Memory B cell (primary cell): Measurements from ENCODE around the gene C1orf232.

Source experiments
- ATAC-seq: fragments of 150-1000 bp; cut with Tn5 transposase; 2 replicates; pipeline ENCODE4 v1.10.0; 2021; ENCODE audit warnings: low read depth, mild to moderate bottlenecking, moderate library complexity
- DNase-seq, 2 donors: peaks; one replicate each; pipeline ENCODE4 v3.0.0; 2022; ENCODE audit warnings: low spot score in 2 of 2
- H3K27ac Mint-ChIP-seq: one replicate; pipeline ENCODE4 v1.8.0; 2022; ENCODE audit warnings: mild to moderate bottlenecking, moderate library complexity, mixed read lengths
- H3K27me3 Mint-ChIP-seq: one replicate; pipeline ENCODE4 v1.8.0; 2022; ENCODE audit warnings: mixed read lengths
- H3K36me3 Mint-ChIP-seq: one replicate; pipeline ENCODE4 v1.8.0; 2022; ENCODE audit warnings: mild to moderate bottlenecking, mixed read lengths
- H3K4me1 Mint-ChIP-seq: one replicate; pipeline ENCODE4 v1.8.0; 2022; ENCODE audit warnings: mixed read lengths
- H3K4me3 Mint-ChIP-seq: one replicate; pipeline ENCODE4 v1.8.0; 2022; ENCODE audit warnings: mild to moderate bottlenecking, moderate library complexity, mixed read lengths
- H3K9me3 Mint-ChIP-seq: one replicate; pipeline ENCODE4 v1.8.0; 2022; ENCODE audit warnings: mixed read lengths

Gene C1orf232

GRCh38 chr1:26168410-26169197 lies at the start of gene C1orf232:
TSS of gene C1orf232 (minus strand) at chr1:26168963. CDS start at chr1:26168499, 464 bp downstream.
- no peak for DNase-seq
- no peaks in the 10 kb centered on the region for H3K36me3 Mint-ChIP-seq
- peak within 1 kb of the TSS; percentile 95 for H3K4me3 Mint-ChIP-seq
- H3K27me3 Mint-ChIP-seq = peaks cover 5% of the 10 kb centered on the region
- ATAC-seq = no peak
- no peaks in the 10 kb centered on the region for H3K9me3 Mint-ChIP-seq
- peaks cover 19% of the 10 kb centered on the region for H3K4me1 Mint-ChIP-seq
- H3K27ac Mint-ChIP-seq = peak within 1 kb of the TSS; percentile 94

- H3K4me3 Mint-ChIP-seq = no peak overlapping the region
- H3K9me3 Mint-ChIP-seq = no peaks in the 10 kb centered on the region
- no peak overlapping the region for H3K27ac Mint-ChIP-seq
- DNase-seq (no peak), ATAC-seq (no peak)
- no peaks in the 10 kb centered on the region for H3K4me1 Mint-ChIP-seq
- no peaks in the 10 kb centered on the region for H3K36me3 Mint-ChIP-seq
- H3K27me3 Mint-ChIP-seq = peaks cover 4% of the 10 kb centered on the region
These were observed 46.5 kb upstream of the C1orf232 start for GRCh38 chr1:26215246-26215645.

DNA sequence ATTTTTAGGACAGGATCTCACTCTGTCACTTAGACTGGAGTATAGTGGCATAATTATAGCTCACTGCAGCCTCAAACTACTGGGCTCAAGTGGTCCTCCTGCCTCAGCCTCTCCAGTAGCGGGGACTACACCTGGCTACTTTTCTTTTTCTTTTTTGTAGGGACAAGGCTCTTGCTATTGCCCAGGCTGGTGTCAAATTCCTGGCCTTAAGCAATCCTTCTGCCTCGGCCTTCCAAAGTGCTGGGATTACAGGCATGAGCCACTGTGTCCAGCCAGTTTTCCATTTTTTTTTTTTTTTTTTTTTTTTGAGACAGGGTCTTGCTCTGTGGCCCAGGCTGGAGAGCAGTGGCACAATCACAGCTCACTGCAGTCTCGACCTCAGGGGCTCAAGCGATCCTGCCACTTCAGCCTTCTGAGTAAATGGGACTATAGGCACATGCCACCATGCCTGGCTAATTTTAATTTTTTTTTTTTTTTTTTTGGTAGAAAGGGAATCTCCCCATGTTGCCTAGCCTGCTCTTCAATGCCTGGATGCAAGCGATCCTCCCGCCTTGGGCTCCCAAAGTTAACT lies 44.7 kb upstream of the C1orf232 start:
- H3K27me3 Mint-ChIP-seq = peaks cover 5% of the 10 kb centered on the region
- no peaks in the 10 kb centered on the region for H3K4me1 Mint-ChIP-seq
- H3K9me3 Mint-ChIP-seq = no peaks in the 10 kb centered on the region
- no peak overlapping the region for H3K27ac Mint-ChIP-seq
- DNase-seq = no peak
- ATAC-seq = no peak
- H3K4me3 Mint-ChIP-seq = no peak overlapping the region
- no peaks in the 10 kb centered on the region for H3K36me3 Mint-ChIP-seq

GRCh38 chr1:26212726-26213125 lies 44.0 kb upstream of the C1orf232 start:
- no peaks in the 10 kb centered on the region for H3K9me3 Mint-ChIP-seq
- H3K27me3 Mint-ChIP-seq = peaks cover 5% of the 10 kb centered on the region
- DNase-seq (no peak), ATAC-seq (no peak)
- H3K36me3 Mint-ChIP-seq = no peaks in the 10 kb centered on the region
- H3K27ac Mint-ChIP-seq = no peak overlapping the region
- H3K4me1 Mint-ChIP-seq = no peaks in the 10 kb centered on the region
- no peak overlapping the region for H3K4me3 Mint-ChIP-seq

- ATAC-seq (no peak), DNase-seq (no peak)
- Mint-ChIP-seq H3K36me3 (no peaks in the 10 kb centered on the region), H3K4me1 (no peaks in the 10 kb centered on the region), H3K27me3 (peaks cover 4% of the 10 kb centered on the region), H3K9me3 (no peaks in the 10 kb centered on the region), H3K27ac (no peak overlapping the region), H3K4me3 (no peak overlapping the region)
These were observed 41.5 kb upstream of the C1orf232 start for GRCh38 chr1:26210147-26210870.

DNA sequence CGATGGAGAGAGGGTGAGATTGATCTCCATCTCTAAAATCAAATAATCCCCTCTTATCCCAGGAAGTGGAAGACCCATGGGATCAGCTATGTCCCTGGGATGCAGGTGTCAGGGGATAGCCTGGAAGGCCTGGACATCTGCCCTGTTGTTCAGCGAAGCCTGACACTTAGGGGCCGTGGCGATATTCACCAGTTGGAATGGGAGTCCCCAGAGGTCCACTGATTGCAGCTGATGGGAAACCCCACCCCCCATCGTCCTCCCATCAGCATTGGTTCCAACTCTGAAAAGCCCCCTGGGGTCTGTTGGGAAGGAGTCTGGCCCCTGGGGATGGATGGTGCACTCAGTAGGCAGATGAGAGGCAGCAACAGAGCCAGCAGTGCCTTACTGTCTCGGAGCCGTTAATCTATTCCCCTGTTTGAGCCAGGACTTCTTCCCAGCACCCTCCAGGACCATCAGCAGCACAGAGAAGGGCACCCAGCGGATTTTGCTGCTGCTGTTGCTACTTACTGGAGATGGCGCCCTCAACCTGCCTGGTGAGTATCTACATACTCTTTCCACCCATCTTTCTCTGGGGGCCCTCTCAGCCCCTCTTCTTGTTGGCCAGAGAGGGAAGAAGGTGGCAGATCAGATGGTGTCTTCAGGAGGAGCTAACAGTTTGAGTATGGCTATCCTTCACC lies 35.0 kb upstream of the C1orf232 start:
- no peaks in the 10 kb centered on the region for H3K36me3 Mint-ChIP-seq
- ATAC-seq = no peak
- no peak overlapping the region for H3K4me3 Mint-ChIP-seq
- DNase-seq = no peak
- H3K4me1 Mint-ChIP-seq = peaks cover 2% of the 10 kb centered on the region
- H3K27ac Mint-ChIP-seq = no peak overlapping the region
- no peaks in the 10 kb centered on the region for H3K9me3 Mint-ChIP-seq
- H3K27me3 Mint-ChIP-seq = peaks cover 7% of the 10 kb centered on the region

- no peak overlapping the region for H3K4me3 Mint-ChIP-seq
- H3K4me1 Mint-ChIP-seq = peaks cover 2% of the 10 kb centered on the region
These were observed 31.6 kb upstream of the C1orf232 start for GRCh38 chr1:26200413-26200812.

GRCh38 chr1:26197813-26198212 lies 29.1 kb upstream of the C1orf232 start:
- DNase-seq = no peak
- Mint-ChIP-seq H3K27ac (no peak overlapping the region), H3K4me3 (no peak overlapping the region), H3K4me1 (peaks cover 2% of the 10 kb centered on the region), H3K9me3 (no peaks in the 10 kb centered on the region), H3K36me3 (no peaks in the 10 kb centered on the region), H3K27me3 (peaks cover 10% of the 10 kb centered on the region)
- no peak for ATAC-seq

More at GRCh38 chr1:26200413-26200812, 31.6 kb upstream of the C1orf232 start:
- Mint-ChIP-seq H3K36me3 (no peaks in the 10 kb centered on the region), H3K27me3 (peaks cover 9% of the 10 kb centered on the region), H3K27ac (no peak overlapping the region), H3K9me3 (no peaks in the 10 kb centered on the region)
- no peak for DNase-seq
- ATAC-seq = no peak

DNA sequence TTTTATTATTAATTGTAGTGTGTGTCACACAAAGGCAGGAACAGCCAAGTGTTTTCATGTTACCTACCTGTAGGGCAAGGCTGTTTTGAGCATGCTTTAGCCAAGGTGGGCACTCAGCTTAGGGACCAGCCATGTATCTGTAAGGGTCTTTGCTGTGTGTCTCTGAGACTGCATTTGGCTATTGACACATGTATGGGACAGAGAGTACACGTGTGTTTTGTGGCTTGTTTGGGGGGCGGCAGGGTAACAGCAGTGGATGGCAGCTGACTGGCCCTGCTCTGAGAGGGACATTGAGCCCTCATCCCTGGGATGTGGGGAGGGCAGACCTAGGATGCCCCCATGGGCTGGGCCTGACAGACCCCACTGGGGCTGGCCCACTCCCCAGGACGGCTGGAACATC lies 28.5 kb upstream of the C1orf232 start:
- Mint-ChIP-seq H3K4me1 (peaks cover 2% of the 10 kb centered on the region), H3K27me3 (peaks cover 10% of the 10 kb centered on the region), H3K9me3 (no peaks in the 10 kb centered on the region), H3K36me3 (no peaks in the 10 kb centered on the region), H3K4me3 (no peak overlapping the region), H3K27ac (no peak overlapping the region)
- ATAC-seq = no peak
- no peak for DNase-seq

GRCh38 chr1:26195805-26196204 lies 27.0 kb upstream of the C1orf232 start:
- Mint-ChIP-seq H3K4me3 (no peak overlapping the region), H3K4me1 (no peaks in the 10 kb centered on the region), H3K9me3 (no peaks in the 10 kb centered on the region), H3K27ac (no peak overlapping the region), H3K36me3 (no peaks in the 10 kb centered on the region), H3K27me3 (peaks cover 10% of the 10 kb centered on the region)
- ATAC-seq (no peak), DNase-seq (no peak)

GRCh38 chr1:26191739-26192138 lies 23.0 kb upstream of the C1orf232 start:
- Mint-ChIP-seq H3K4me1 (no peaks in the 10 kb centered on the region), H3K27me3 (peaks cover 4% of the 10 kb centered on the region), H3K36me3 (no peaks in the 10 kb centered on the region), H3K27ac (no peak overlapping the region), H3K9me3 (no peaks in the 10 kb centered on the region), H3K4me3 (no peak overlapping the region)
- DNase-seq (no peak), ATAC-seq (no peak)

DNA sequence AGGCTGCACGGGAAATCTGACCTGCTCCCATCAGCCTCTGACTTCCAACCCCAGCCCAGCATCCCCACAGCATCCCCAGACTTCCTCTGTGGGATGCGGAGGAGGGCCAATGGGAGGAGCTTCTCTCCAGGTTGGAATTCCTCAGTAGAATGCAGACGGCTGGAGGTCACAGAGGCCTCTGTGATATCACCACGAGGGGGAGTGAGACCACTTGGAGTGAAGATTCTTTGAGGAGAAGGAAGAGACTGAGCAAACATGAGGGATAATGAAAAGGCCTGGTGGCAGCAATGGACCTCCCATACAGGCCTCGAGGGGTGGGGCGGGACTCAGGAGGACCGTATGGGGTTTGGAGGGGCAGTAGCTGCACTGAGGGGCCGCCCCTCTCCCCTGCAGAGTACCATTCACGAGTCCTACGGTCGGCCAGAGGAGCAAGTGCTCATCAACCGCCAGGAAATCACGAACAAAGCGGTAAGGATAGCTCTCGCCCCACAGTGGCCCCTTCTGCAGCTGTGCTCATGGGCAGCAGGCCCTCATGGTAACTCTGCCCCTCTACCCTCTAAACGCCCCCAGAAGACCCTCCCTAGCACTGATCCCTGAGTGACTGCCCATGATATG lies 21.7 kb upstream of the C1orf232 start, which contains the start of gene CATSPER4:
Gene CATSPER4 (plus strand): TSS at position 230 of the 615 bp plus-strand sequence. CDS start 26 bp downstream, at position 256.
- Mint-ChIP-seq H3K27ac (no peak within 1 kb of the TSS), H3K4me3 (no peak within 1 kb of the TSS), H3K27me3 (peaks cover 4% of the 10 kb centered on the region), H3K36me3 (no peaks in the 10 kb centered on the region), H3K4me1 (no peaks in the 10 kb centered on the region), H3K9me3 (no peaks in the 10 kb centered on the region)
- ATAC-seq (no peak), DNase-seq (no peak)

- Mint-ChIP-seq H3K9me3 (no peaks in the 10 kb centered on the region), H3K4me1 (no peaks in the 10 kb centered on the region), H3K27me3 (peaks cover 4% of the 10 kb centered on the region), H3K27ac (no peak overlapping the region), H3K36me3 (no peaks in the 10 kb centered on the region), H3K4me3 (no peak overlapping the region)
- DNase-seq (no peak), ATAC-seq (no peak)
These were observed 21.1 kb upstream of the C1orf232 start for GRCh38 chr1:26189751-26190275.
